ENCODE results near the gene THAP5.
"Not testable (repeated sequence)": the region's sequence is repeated elsewhere in the genome, so short reads cannot be mapped to it uniquely, and the experiment has no call there.

Gene THAP5

GRCh38 chr7:108581655-108582491 is 12.4 kb upstream of the THAP5 start:
- DNase-seq = no peak

GRCh38 chr7:108580298-108580697 is 10.8 kb upstream of the THAP5 start:
- DNase-seq = no peak

GRCh38 chr7:108578937-108579336 is 9.4 kb upstream of the THAP5 start:
- no peak for DNase-seq

GRCh38 chr7:108576116-108576515 is 6.6 kb upstream of the THAP5 start:
- no peak for DNase-seq

GRCh38 chr7:108575156-108575555 is 5.7 kb upstream of the THAP5 start:
- no peak for DNase-seq

GRCh38 chr7:108572480-108572879 is 3.0 kb upstream of the THAP5 start:
- DNase-seq = no peak

GRCh38 chr7:108570146-108570755 is 745 bp upstream of the THAP5 start:
- peak; percentile 78 for DNase-seq

- DNase-seq = no peak
Observed at GRCh38 chr7:108568801-108569380, 615 bp downstream of the THAP5 start.

- no peak for DNase-seq
Observed at GRCh38 chr7:108565987-108566386, 3.5 kb downstream of the THAP5 start.

- DNase-seq = no peak
Observed at GRCh38 chr7:108561047-108561619, 8.4 kb downstream of the THAP5 start.

- no peak for DNase-seq
Observed at GRCh38 chr7:108559253-108559652, 10.3 kb downstream of the THAP5 start.

GRCh38 chr7:108557617-108558016 is 11.9 kb downstream of the THAP5 start:
- no peak for DNase-seq

GRCh38 chr7:108557191-108557590 is 12.3 kb downstream of the THAP5 start:
- DNase-seq = no peak

- DNase-seq = not testable (repeated sequence)
Observed at GRCh38 chr7:108556665-108557064, 12.8 kb downstream of the THAP5 start.

GRCh38 chr7:108548141-108548896 is 21.2 kb downstream of the THAP5 start:
- not testable (repeated sequence) for DNase-seq

- no peak for DNase-seq
Observed at GRCh38 chr7:108541478-108541877, 28.0 kb downstream of the THAP5 start.

GRCh38 chr7:108538685-108539084 is 30.8 kb downstream of the THAP5 start:
- DNase-seq = not testable (repeated sequence)

- DNase-seq = not testable (repeated sequence)
Observed at GRCh38 chr7:108538236-108538635, 31.3 kb downstream of the THAP5 start.

- DNase-seq = no peak
Observed at GRCh38 chr7:108537229-108537628, 32.3 kb downstream of the THAP5 start.

- no peak for DNase-seq
Observed at GRCh38 chr7:108535744-108536143, 33.8 kb downstream of the THAP5 start.

GRCh38 chr7:108535257-108535656 is 34.2 kb downstream of the THAP5 start:
- DNase-seq = peak; percentile 52

GRCh38 chr7:108533712-108534111 is 35.8 kb downstream of the THAP5 start:
- DNase-seq = no peak

GRCh38 chr7:108529341-108529740 is 40.2 kb downstream of the THAP5 start:
- no peak for DNase-seq

All from suppressor macrophage treated with lipopolysaccharide for 4 hours (primary cell).